Testis (tissue), 5 donors: ENCODE data around the gene MXD1. TPM values are rescaled to one million over a fixed set of nuclear protein-coding genes. Genes with fewer than 3 reads are reported as not detected.
"Not testable (repeated sequence)": the region's sequence is repeated elsewhere in the genome, so short reads cannot be mapped to it uniquely, and the experiment has no call there.

Experiments used
- DNase-seq: peaks from one replicate; pipeline ENCODE4 v3.0.0-alpha.2; 2019
- H3K27ac ChIP-seq, 2 donors: fragments of 200-600 bp; sonication (generic); one replicate each; pipeline ENCODE4 v1.5.1; 2019
- H3K27me3 ChIP-seq: fragments of 200-600 bp; sonication (generic); one replicate; pipeline ENCODE4 v1.5.1; 2019
- H3K36me3 ChIP-seq: fragments of 200-600 bp; sonication (generic); one replicate; pipeline ENCODE4 v1.5.1; 2017; ENCODE audit warnings: low read depth; ENCODE audit errors: missing control alignments
- H3K4me1 ChIP-seq: fragments of 200-600 bp; sonication (generic); one replicate; pipeline ENCODE4 v1.5.1; 2019
- H3K4me3 ChIP-seq, 2 donors: fragments of 200-600 bp; sonication (generic); one replicate each; pipeline ENCODE4 v1.5.1; 2017 to 2019
- H3K9me3 ChIP-seq: fragments of 200-600 bp; sonication (generic); one replicate; pipeline ENCODE4 v1.5.1; 2017
- POLR2A ChIP-seq: fragments of 450-650 bp; IDR thresholded peaks from one replicate; pipeline ENCODE4 v1.6.1; 2017; ENCODE audit warnings: antibody characterized with exemption, mild to moderate bottlenecking, moderate library complexity
- WGBS, 2 donors: methylation state at CpG; one replicate each; pipeline ENCODE4 v1.1.5; 2018; 5-methylcytosine and 5-hydroxymethylcytosine counted together
- intact Hi-C: fragments of 100-400 bp; cut with DNase I; formaldehyde crosslinking; loops from one replicate; pipeline ENCODE4 v1.15.1; 2023; ENCODE audit warnings: low total_unique reads
- long read RNA-seq, 2 donors: transcript quantifications; one replicate each; lab custom pipeline, GENCODE V29; 2026
- polyA plus RNA-seq: library from polyadenylated mRNA; stranded (reverse); fragments of 350-450 nt; fragmentation: Illumina TruSeq; extraction: RNeasy Lipid Tissue Mini Kit (QIAGEN cat#74804); gene quantifications from one replicate; pipeline ENCODE4 v1.2.3, GENCODE V29; 2014; ENCODE audit warnings: low read depth, low replicate concordance; ENCODE audit not compliant: insufficient read depth
- total RNA-seq, 2 donors: library from RNA; depleted of rRNA; stranded (reverse); fragments of >200 nt; gene quantifications; one replicate each; pipeline ENCODE4 v1.2.3, GENCODE V29; 2016
- TF ChIP-seq, protein P1 (sequence below), 3 experiments: fragments of 450-650 bp in 2 of 3; fragments of 200-600 bp in 1 of 3; sonication (generic) in 1 of 3; IDR thresholded peaks; one replicate each; pipeline ENCODE4 v1.5.1; 2016 to 2019; ENCODE audit warnings: antibody characterized with exemption in 3 of 3, mild to moderate bottlenecking in 2 of 3, moderate library complexity in 1 of 3

Gene MXD1, protein sequence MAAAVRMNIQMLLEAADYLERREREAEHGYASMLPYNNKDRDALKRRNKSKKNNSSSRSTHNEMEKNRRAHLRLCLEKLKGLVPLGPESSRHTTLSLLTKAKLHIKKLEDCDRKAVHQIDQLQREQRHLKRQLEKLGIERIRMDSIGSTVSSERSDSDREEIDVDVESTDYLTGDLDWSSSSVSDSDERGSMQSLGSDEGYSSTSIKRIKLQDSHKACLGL
- total RNA-seq = 10 to 100 TPM in 1 of 2 donors, 1 to 10 TPM in 1; 8.4 to 11.0 TPM
- polyA plus RNA-seq = 16.8 TPM
- long read RNA-seq, donor 1, full-length matches to known transcripts = 5 of 5 reads
- long read RNA-seq, donor 1, partial matches to known transcripts = 0 of 5 reads
- long read RNA-seq, donor 1, other reads (novel, unspliced or antisense) = 0 of 5 reads
- long read RNA-seq, donor 2 = 0 reads

DNA sequence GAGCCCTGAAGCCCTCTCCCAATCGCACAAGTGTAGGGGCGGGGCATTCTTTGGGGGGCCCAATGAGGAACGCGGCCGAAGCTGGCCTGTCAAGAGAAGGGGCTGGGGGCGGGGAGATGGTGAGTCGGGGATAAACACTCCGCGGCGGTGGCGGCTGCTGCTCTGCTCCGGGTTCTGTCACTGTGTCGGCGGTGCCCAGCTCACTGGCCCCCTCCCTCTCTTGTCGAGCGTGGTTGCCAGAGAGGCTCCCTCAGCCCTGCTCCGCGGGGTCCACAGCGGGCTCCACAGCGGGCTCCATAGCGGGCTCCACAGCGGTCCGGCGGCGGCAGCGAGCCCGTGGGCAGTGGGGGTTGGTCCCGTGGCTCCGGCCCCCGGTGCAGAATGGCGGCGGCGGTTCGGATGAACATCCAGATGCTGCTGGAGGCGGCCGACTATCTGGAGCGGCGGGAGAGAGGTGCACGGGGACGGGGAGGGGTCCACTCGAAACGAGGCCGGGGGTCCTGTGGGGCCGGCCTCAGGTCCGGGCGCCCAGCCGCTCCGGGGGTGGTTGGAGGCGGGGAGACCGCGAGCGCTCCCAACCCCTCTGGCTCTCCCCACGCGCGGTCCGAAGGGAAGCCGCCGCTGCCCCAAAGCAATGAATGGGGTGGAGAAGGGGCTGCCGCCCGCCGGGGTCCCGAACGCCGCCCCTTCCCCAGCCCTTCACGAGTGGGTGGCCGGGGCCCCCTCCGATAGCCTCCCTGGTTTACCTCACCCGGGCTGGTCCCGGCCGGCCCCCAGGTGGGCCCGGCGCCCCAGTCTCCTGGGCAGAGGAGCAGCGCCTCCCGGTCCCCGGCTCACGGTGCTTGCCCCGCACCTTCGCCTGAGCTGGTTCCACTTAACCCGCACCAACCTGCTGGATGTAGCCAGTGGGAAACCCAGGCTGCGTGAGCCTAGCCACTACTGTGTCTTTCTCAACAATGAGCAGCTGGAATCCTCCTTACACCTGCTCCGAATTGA, at the start of gene MXD1:
Gene MXD1 (plus strand): TSS at position 160 of the 996 bp plus-strand sequence. CDS start 222 bp downstream, at position 382.
- WGBS, 2 donors = 0 to 1% methylated on average over 19 to 61 of the region's 81 CpGs
- Histone ChIP-seq H3K27me3 (no peaks in the 10 kb centered on the region), H3K4me1 (peaks cover 8% of the 10 kb centered on the region), H3K27ac (peak within 1 kb of the TSS; percentile 91 to 95), H3K9me3 (no peaks in the 10 kb centered on the region), H3K4me3 (peak within 1 kb of the TSS; percentile 89 to 90), H3K36me3 (no peaks in the 10 kb centered on the region)
- TF ChIP-seq, protein P1, sequence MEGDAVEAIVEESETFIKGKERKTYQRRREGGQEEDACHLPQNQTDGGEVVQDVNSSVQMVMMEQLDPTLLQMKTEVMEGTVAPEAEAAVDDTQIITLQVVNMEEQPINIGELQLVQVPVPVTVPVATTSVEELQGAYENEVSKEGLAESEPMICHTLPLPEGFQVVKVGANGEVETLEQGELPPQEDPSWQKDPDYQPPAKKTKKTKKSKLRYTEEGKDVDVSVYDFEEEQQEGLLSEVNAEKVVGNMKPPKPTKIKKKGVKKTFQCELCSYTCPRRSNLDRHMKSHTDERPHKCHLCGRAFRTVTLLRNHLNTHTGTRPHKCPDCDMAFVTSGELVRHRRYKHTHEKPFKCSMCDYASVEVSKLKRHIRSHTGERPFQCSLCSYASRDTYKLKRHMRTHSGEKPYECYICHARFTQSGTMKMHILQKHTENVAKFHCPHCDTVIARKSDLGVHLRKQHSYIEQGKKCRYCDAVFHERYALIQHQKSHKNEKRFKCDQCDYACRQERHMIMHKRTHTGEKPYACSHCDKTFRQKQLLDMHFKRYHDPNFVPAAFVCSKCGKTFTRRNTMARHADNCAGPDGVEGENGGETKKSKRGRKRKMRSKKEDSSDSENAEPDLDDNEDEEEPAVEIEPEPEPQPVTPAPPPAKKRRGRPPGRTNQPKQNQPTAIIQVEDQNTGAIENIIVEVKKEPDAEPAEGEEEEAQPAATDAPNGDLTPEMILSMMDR (IDR thresholded peaks at IDR 0.05) = peak in 1 of 3 experiments; percentile 15
- peak; percentile 92 for TF ChIP-seq POLR2A
- intact Hi-C loops = loop anchor here (5.0 to 10.0 kb wide), 2 partner anchors 170 to 227 kb away; partner anchors contain the start of gene PCBP1
- peak; percentile 45 for DNase-seq

- intact Hi-C loops = no loop called here
- no peak overlapping the region for H3K4me3 ChIP-seq
- H3K9me3 ChIP-seq = no peaks in the 10 kb centered on the region
- TF ChIP-seq, protein P1 (IDR thresholded peaks at IDR 0.05) = no peak
- TF ChIP-seq POLR2A = no peak
- H3K27ac ChIP-seq = no peak overlapping the region
- H3K36me3 ChIP-seq = no peaks in the 10 kb centered on the region
- 94 to 97% methylated on average over 4 of the region's 4 CpGs for WGBS, 2 donors
- no peaks in the 10 kb centered on the region for H3K4me1 ChIP-seq
- no peaks in the 10 kb centered on the region for H3K27me3 ChIP-seq
- DNase-seq = no peak
Observed at GRCh38 chr2:69888451-69888850, 26.5 kb upstream of the MXD1 start.

DNA sequence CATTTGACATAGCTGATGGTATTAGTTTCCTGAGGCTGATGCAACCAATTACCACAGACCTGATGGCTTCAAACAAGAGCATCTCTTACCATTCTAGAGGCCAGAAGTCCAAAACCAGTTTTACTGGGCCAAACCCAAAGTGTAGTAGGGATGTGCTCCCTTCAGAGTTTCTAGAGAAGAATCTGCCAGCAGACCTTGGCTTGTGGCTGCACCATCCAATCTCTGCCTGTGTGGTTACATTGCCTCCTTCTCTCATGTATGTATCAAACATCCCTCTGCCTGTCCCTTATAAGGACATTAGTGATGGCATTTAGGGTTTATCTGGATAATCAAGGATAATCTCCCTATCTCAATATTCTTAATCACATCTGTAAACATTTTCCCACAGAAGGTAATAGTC, 25.6 kb upstream of the MXD1 start:
- TF ChIP-seq, protein P1 (IDR thresholded peaks at IDR 0.05) = no peak
- no peak for TF ChIP-seq POLR2A
- no peaks in the 10 kb centered on the region for H3K4me1 ChIP-seq
- H3K27me3 ChIP-seq = no peaks in the 10 kb centered on the region
- H3K27ac ChIP-seq = no peak overlapping the region
- intact Hi-C loops = no loop called here
- no peak for DNase-seq
- H3K4me3 ChIP-seq = no peak overlapping the region
- H3K9me3 ChIP-seq = no peaks in the 10 kb centered on the region
- no peaks in the 10 kb centered on the region for H3K36me3 ChIP-seq

GRCh38 chr2:69890881-69891280, 24.0 kb upstream of the MXD1 start:
- Histone ChIP-seq H3K9me3 (no peaks in the 10 kb centered on the region), H3K4me1 (peaks cover 13% of the 10 kb centered on the region), H3K36me3 (no peaks in the 10 kb centered on the region), H3K27me3 (no peaks in the 10 kb centered on the region), H3K4me3 (no peak overlapping the region), H3K27ac (no peak overlapping the region)
- TF ChIP-seq, protein P1 (IDR thresholded peaks at IDR 0.05) = no peak
- no peak for TF ChIP-seq POLR2A
- DNase-seq = no peak
- intact Hi-C loops = no loop called here
- WGBS, 2 donors = 64 to 74% methylated on average over 1 of the region's 1 CpG

DNA sequence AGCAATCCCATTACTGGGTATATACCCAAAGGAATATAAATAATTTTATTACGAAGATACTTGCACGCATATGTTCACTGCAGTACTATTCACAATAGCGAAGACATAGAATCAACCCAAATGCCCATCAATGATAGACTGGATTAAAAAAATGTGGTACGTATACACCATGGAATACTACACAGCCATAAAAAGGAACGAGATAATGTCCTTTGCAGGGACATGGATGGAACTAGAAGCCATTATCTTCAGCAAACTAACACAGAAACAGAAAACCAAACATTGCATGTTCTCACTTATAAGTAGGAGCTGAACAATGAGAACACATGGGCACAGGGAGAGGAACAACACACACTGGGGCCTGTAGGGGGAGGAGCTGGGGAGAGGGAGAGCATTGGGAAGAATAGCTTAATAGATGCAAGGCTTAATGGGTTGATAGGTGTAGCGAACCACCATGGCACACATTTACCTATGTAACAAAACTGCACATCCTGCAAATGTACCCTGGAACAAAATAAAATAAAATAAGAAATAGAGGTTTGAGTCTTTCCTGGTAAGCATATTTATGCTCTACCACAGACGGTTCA, 22.0 kb upstream of the MXD1 start:
- 88 to 92% methylated on average over 7 of the region's 7 CpGs for WGBS, 2 donors
- DNase-seq = not testable (repeated sequence)

More for the DNA sequence above, 22.0 kb upstream of the MXD1 start:
- H3K9me3 ChIP-seq, H3K27ac ChIP-seq, H3K27me3 ChIP-seq, H3K36me3 ChIP-seq, intact Hi-C loops: not testable (repeated sequence)
- Histone ChIP-seq H3K4me3 (peak overlapping the region in 1 of 2 donors; percentile 70), H3K4me1 (peaks cover 13% of the 10 kb centered on the region)
